Endothelial cell of umbilical vein (primary cell): ENCODE results near the gene SLC35F3.

Source experiments
- CTCF ChIP-seq, 2 donors: IDR thresholded peaks; 1 replicate in 1 of 2; 2 replicates in 1 of 2; pipeline ENCODE4 v1.5.1; 2011; ENCODE audit warnings: low read length in 2 of 2, mild to moderate bottlenecking in 2 of 2, moderate library complexity in 2 of 2, control low read depth in 1 of 2, inconsistent platforms in 1 of 2, low read depth in 1 of 2; ENCODE audit not compliant: insufficient read depth in 1 of 2; ENCODE audit errors: extremely low read depth in 1 of 2
- EZH2 ChIP-seq: IDR thresholded peaks from 2 replicates; pipeline ENCODE4 v1.6.1; 2012; ENCODE audit warnings: borderline replicate concordance, low read depth, mild to moderate bottlenecking, moderate library complexity, low read length, inconsistent platforms; ENCODE audit not compliant: severe bottlenecking

- TF ChIP-seq CTCF (IDR thresholded peaks at IDR 0.05; ENCODE audit: extremely low read depth in 1 of 2, insufficient read depth in 1 of 2, low read depth in 1 of 2, low read length in 2 of 2) (no peak), EZH2 (no peak)
Observed at GRCh38 chr1:234018816-234019215, 114.3 kb downstream of the SLC35F3 start.
